PC-9 (cell line): Measurements from ENCODE around the gene C14orf132.

Source experiments
- EZH2 ChIP-seq: fragments of 200-600 bp; sonication (generic); IDR thresholded peaks from 2 replicates; pipeline ENCODE4 v1.8.0; 2017; ENCODE audit warnings: antibody characterized with exemption, low read depth
- TF ChIP-seq, protein P1 (sequence below): fragments of 200-600 bp; sonication (generic); conservative IDR thresholded peaks from 2 replicates; pipeline ENCODE4 v1.6.1; 2017; ENCODE audit warnings: mixed run types, antibody characterized with exemption, mild to moderate bottlenecking, moderate library complexity

DNA sequence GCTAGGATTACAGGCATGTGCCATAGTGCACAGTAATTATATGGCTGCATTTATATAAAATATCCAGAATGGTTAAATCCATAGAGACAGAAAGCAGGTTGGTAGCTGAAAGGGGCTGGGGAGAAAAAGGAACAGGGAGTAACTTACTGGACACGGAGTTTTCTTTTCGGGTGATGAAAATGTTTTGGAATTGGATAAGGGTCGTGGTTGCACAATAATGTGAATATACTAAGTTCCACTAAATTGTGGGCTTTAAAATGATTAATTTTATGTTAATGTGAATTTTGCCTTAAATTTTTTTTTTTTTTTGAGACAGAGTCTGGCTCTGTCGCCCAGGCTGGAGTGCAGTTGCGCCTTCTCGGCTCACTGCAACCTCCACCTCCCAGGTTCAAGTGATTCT, 95.3 kb downstream of the C14orf132 start:
- TF ChIP-seq, protein P1, sequence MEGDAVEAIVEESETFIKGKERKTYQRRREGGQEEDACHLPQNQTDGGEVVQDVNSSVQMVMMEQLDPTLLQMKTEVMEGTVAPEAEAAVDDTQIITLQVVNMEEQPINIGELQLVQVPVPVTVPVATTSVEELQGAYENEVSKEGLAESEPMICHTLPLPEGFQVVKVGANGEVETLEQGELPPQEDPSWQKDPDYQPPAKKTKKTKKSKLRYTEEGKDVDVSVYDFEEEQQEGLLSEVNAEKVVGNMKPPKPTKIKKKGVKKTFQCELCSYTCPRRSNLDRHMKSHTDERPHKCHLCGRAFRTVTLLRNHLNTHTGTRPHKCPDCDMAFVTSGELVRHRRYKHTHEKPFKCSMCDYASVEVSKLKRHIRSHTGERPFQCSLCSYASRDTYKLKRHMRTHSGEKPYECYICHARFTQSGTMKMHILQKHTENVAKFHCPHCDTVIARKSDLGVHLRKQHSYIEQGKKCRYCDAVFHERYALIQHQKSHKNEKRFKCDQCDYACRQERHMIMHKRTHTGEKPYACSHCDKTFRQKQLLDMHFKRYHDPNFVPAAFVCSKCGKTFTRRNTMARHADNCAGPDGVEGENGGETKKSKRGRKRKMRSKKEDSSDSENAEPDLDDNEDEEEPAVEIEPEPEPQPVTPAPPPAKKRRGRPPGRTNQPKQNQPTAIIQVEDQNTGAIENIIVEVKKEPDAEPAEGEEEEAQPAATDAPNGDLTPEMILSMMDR: no peak
- no peak for TF ChIP-seq EZH2
